K562 (cell line): ENCODE results near the gene EFNA2. TPM values are rescaled to one million over a fixed set of nuclear protein-coding genes. Genes with fewer than 3 reads are reported as not detected.
A peak's percentile ranks its signal among the peaks of the same experiment; 100 is the strongest.

Source experiments
- BHLHE40 ChIP-seq: IDR thresholded peaks from 2 replicates; pipeline ENCODE4 v1.6.1; 2011; ENCODE audit warnings: low read length, improper control_type of control experiment
- CBX1 ChIP-seq: sonication (generic); IDR thresholded peaks from 2 replicates; pipeline ENCODE4 v1.6.1; 2016; ENCODE audit warnings: antibody characterized with exemption, low read depth, mild to moderate bottlenecking
- CREB3L1 ChIP-seq: fragments of 450-650 bp; IDR thresholded peaks from 2 replicates; pipeline ENCODE4 v1.6.1; 2014; ENCODE audit warnings: low read depth, mild to moderate bottlenecking, moderate library complexity, borderline replicate concordance
- DDX20 ChIP-seq: fragments of 450-650 bp; IDR thresholded peaks from 2 replicates; pipeline ENCODE4 v1.6.1; 2016; ENCODE audit warnings: missing genetic modification characterization, low read depth, mild to moderate bottlenecking, missing compliant biosample characterization, moderate library complexity
- FIP1L1 ChIP-seq: fragments of 200-400 bp; formaldehyde crosslinking; IDR thresholded peaks from 2 replicates; pipeline ENCODE4 v1.6.1; 2018; ENCODE audit warnings: mild to moderate bottlenecking, low read depth, low read length; ENCODE audit not compliant: poor library complexity, severe bottlenecking
- KLF1 ChIP-seq: fragments of 450-650 bp; IDR thresholded peaks from 2 replicates; pipeline ENCODE4 v1.6.1; 2016; ENCODE audit warnings: missing genetic modification characterization, missing compliant biosample characterization
- MAZ ChIP-seq, 2 experiments: fragments of 450-650 bp in 1 of 2; sonication (generic) in 1 of 2; formaldehyde crosslinking; IDR thresholded peaks in 1 of 2; conservative IDR thresholded peaks in 1 of 2; 2 replicates each; pipeline versions ENCODE4 v1.4.0 to v1.5.0; 2020; ENCODE audit warnings: mild to moderate bottlenecking in 1 of 2, missing genetic modification reagents in 1 of 2
- MNT ChIP-seq, 2 experiments: fragments of 450-650 bp; conservative IDR thresholded peaks; 2 replicates each; pipeline ENCODE4 v1.6.1; 2017; ENCODE audit warnings: mild to moderate bottlenecking in 2 of 2, moderate library complexity in 2 of 2
- NR2C1 ChIP-seq, 2 experiments: fragments of 450-650 bp; IDR thresholded peaks; 2 replicates each; pipeline ENCODE4 v1.6.1; 2017; ENCODE audit warnings: mild to moderate bottlenecking in 2 of 2, antibody characterized with exemption in 1 of 2, inconsistent platforms in 1 of 2, missing compliant biosample characterization in 1 of 2, missing genetic modification characterization in 1 of 2
- POLR2AphosphoS5 ChIP-seq: IDR thresholded peaks from 2 replicates; pipeline ENCODE4 v1.6.1; 2011; ENCODE audit warnings: mild to moderate bottlenecking, low read depth, low read length, moderate library complexity; ENCODE audit not compliant: control insufficient read depth, insufficient read depth
- TFAP4 ChIP-seq: sonication (generic); formaldehyde crosslinking; IDR thresholded peaks from 2 replicates; pipeline ENCODE4 v1.8.0; 2022; ENCODE audit warnings: missing genetic modification reagents, mild to moderate bottlenecking, moderate library complexity, borderline replicate concordance
- VEZF1 ChIP-seq: fragments of 200-800 bp; sonication (Bioruptor generic); IDR thresholded peaks from 2 replicates; pipeline ENCODE4 v1.6.1; 2017; ENCODE audit warnings: missing genetic modification characterization, missing compliant biosample characterization
- ZFP91 ChIP-seq: sonication (generic); formaldehyde crosslinking; IDR thresholded peaks from 2 replicates; pipeline ENCODE4 v1.8.0; 2022; ENCODE audit warnings: mild to moderate bottlenecking, missing genetic modification reagents
- ZNF143 ChIP-seq: sonication (generic); formaldehyde crosslinking; IDR thresholded peaks from 2 replicates; pipeline ENCODE4 v1.9.0; 2022; ENCODE audit warnings: mild to moderate bottlenecking, missing genetic modification reagents
- ZNF398 ChIP-seq: fragments of 250-450 bp; sonication (Bioruptor Pico); IDR thresholded peaks from 2 replicates; pipeline ENCODE4 v1.8.0; 2021; ENCODE audit warnings: moderate library complexity, mild to moderate bottlenecking, inconsistent platforms
- polyA plus RNA-seq, 8 experiments: library from polyadenylated mRNA; depleted of rRNA in 4 of 8; stranded (reverse) in 5 of 8; unstranded in 3 of 8; fragments of >200 nt; fragmentation: Nextera tagmentation in 2 of 8; fragmentation: Illumina TruSeq in 1 of 8; extraction: Ambion mirVana in 2 of 8; extraction: Trizol in 1 of 8; gene quantifications; 2 replicates each; pipeline versions ENCODE4 v1.2.1 to v1.2.3, GENCODE V29; 2011 to 2014; ENCODE audit warnings: inconsistent platforms in 1 of 8, missing spikeins in 1 of 8
- total RNA-seq, 7 experiments: library from RNA; depleted of rRNA in 6 of 7; stranded (reverse); fragments of >200 nt in 6 of 7; fragmentation: Illumina TruSeq in 2 of 7; extraction: Trizol in 2 of 7; gene quantifications; 2 replicates each; pipeline versions ENCODE4 v1.2.1 to v1.2.3, GENCODE V29; 2011 to 2021; ENCODE audit warnings: low replicate concordance in 1 of 7

Gene EFNA2
- total and polyA plus RNA-seq, 9 of the 15 experiments (the other 6 are each of a cell fraction or from before 2014, with no cell fraction given): 0.11 to 0.44 (median 0.15) TPM; not detected in 6

GRCh38 chr19:1324806-1325567 is 39.3 kb downstream of the EFNA2 start (continued):
- peak; percentile 83 for TF ChIP-seq VEZF1
- peak; percentile 35; the same call in 1 of the 2 replicates for TF ChIP-seq CREB3L1
- no peak for TF ChIP-seq ZNF398
- TF ChIP-seq MAZ (CRISPR knock-in tag; conservative IDR thresholded peaks at IDR 0.05 in 1 of 2, IDR thresholded peaks at IDR 0.05 in 1 of 2): peak in 1 of 2 experiments; percentile 65; a peak in 2 of 4 replicates
- TF ChIP-seq BHLHE40: peak; percentile 86
- peak; percentile 77 for TF ChIP-seq NR2C1 (IDR thresholded peaks at IDR 0.05)
- TF ChIP-seq NR2C1 (tag; IDR thresholded peaks at IDR 0.05): peak; percentile 89
- TF ChIP-seq CBX1: no peak
- TF ChIP-seq KLF1 (tag): 0 out of 2 replicates have a peak, but pooled peaks have one; percentile 27
- no peak for TF ChIP-seq DDX20 (tag)
- peak; percentile 24; the same call in 1 of the 2 replicates for TF ChIP-seq ZNF143
- TF ChIP-seq ZFP91 (CRISPR knock-in tag): 0 out of 2 replicates have a peak, but pooled peaks have one; percentile 27
- TF ChIP-seq TFAP4 (CRISPR knock-in tag): peak; percentile 50; the same call in 1 of the 2 replicates
- TF ChIP-seq MNT (conservative IDR thresholded peaks at IDR 0.05): peak in 1 of 2 experiments; percentile 68; a peak in 3 of 4 replicates
- TF ChIP-seq FIP1L1: peak; percentile 35
- 0 out of 2 replicates have a peak, but pooled peaks have one; percentile 22 for TF ChIP-seq POLR2AphosphoS5
